HG03520 (cell line): Measurements from ENCODE around the gene RBL1.
A peak's percentile ranks its signal among the peaks of the same experiment; 100 is the strongest.
"Not testable (repeated sequence)": the region's sequence is repeated elsewhere in the genome, so short reads cannot be mapped to it uniquely, and the experiment has no call there.

Source experiments
- ATAC-seq: cut with Tn5 transposase; IDR thresholded peaks from one replicate; pipeline ENCODE4 v1.9.1; 2021; ENCODE audit warnings: mild to moderate bottlenecking, moderate library complexity; ENCODE audit not compliant: unreplicated experiment

Gene RBL1, protein sequence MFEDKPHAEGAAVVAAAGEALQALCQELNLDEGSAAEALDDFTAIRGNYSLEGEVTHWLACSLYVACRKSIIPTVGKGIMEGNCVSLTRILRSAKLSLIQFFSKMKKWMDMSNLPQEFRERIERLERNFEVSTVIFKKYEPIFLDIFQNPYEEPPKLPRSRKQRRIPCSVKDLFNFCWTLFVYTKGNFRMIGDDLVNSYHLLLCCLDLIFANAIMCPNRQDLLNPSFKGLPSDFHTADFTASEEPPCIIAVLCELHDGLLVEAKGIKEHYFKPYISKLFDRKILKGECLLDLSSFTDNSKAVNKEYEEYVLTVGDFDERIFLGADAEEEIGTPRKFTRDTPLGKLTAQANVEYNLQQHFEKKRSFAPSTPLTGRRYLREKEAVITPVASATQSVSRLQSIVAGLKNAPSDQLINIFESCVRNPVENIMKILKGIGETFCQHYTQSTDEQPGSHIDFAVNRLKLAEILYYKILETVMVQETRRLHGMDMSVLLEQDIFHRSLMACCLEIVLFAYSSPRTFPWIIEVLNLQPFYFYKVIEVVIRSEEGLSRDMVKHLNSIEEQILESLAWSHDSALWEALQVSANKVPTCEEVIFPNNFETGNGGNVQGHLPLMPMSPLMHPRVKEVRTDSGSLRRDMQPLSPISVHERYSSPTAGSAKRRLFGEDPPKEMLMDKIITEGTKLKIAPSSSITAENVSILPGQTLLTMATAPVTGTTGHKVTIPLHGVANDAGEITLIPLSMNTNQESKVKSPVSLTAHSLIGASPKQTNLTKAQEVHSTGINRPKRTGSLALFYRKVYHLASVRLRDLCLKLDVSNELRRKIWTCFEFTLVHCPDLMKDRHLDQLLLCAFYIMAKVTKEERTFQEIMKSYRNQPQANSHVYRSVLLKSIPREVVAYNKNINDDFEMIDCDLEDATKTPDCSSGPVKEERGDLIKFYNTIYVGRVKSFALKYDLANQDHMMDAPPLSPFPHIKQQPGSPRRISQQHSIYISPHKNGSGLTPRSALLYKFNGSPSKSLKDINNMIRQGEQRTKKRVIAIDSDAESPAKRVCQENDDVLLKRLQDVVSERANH

DNA sequence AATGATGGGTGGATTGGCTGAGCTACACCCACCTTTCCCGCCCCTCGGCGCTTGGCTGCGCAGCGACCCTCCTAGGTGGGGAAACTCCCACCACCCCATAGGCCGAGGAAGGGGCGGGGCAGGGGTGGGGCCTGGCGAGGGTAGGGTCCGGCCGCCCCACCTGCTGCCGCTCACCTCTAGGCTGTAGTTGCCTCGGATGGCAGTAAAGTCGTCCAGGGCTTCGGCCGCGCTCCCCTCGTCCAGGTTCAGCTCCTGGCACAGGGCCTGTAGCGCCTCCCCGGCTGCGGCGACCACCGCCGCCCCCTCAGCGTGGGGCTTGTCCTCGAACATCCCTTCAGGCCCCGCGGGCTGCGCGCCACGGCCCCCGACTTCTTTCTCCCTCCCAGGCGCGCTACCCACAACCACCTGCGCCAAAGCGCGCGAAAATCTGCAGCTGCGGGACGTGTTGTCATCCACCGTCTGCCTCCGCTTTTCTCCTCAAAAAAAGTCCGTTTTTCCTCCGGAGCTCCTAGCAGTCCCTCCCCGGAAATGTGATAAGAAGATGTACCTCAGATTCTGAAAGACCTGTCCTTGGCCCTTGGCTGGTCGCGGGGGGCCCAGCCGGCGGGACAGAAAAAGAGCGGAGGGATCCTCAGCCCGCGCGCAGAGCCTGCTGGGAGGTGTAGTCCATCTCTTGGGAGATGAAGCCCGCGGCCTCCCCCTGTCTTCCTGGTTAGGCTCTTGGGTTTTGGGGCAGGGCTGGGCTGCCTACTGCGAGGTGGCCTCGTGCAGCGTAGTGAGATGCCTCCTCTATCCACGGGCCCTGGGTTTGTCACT lies at the start of gene RBL1:
Gene RBL1 (minus strand): TSS at position 399 of the 816 bp plus-strand sequence. CDS start 69 bp downstream, at position 330.
- ATAC-seq = peak; percentile 65

DNA sequence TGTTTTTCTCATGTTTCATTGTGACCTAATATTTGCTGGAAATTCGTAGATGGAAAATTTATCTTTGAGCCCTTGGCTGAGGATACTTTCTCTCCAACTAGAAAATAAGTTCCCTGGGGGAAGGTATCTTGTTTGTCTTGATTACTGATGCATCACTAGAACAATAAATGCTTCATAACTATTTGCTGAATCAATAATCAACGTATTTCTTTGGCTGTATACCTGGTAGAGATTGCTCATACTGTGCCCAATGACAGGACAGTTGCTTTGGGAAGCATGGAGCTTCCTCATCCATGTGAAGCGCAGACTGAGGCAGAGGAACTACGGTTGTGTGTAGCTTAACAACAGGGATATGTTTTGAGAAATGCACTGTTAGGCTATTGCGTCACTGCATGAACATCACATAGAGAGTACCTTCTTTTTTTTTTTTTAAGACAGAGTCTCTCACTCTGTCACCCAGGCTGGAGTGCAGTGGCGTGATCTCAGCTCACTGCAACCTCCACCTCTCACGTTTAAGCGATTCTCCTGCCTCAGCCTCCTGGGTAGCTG lies 49.1 kb upstream of the RBL1 start:
- ATAC-seq = no peak

DNA sequence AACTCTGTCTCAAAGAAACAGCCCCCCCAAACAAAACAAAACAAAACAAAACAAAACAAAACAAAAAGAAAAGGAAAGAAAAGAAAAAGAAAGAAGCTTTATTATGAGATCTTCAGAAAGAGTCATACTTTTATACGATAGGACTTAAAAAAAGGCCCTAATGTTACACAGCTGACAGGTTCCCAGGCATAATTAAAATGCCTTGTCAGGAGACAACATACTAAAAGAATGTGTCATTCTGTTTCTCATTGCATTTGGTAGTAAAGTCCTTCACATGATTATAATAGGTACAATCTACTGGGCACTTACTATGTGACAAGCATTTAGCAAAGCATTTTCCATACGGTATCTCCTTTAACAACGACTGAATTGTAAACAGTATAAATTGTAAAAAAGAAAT lies 46.9 kb upstream of the RBL1 start:
- ATAC-seq = no peak

DNA sequence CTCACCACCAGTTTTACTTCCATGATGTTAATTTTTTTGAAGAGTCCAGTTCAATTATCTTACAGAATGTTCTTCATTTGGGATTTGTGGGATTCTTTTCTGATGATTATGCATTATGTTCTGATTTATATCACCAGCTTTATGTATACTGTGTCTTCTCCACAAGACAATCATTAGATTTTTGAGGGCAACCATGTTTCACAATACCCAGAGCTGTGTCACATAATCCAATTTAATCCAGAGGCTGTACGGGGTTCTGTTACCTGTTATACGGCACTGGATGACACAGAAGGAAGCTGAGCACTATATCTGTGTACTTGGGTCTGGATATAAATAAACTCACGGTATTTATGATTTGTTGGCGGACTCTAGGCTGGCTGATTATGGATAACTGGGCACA lies 41.8 kb upstream of the RBL1 start:
- ATAC-seq = no peak

DNA sequence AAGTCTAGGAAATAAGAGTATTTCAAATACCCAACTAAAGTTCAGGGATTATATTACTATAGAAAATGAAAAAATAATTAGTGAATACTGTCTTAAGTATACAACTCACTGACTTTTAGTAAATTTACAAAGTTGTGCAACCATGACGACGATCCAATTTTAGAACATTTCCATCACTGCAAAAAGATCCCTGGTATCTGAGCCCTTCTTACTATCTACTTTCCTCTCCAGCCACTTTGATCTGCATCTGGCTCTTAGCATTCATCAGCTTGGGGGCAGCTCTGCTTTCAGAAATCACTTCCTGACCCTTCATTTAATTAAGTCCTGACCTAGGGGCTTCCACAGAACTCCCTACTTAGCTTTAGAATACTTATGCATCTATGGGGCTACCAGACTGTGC lies 38.2 kb upstream of the RBL1 start:
- no peak for ATAC-seq

DNA sequence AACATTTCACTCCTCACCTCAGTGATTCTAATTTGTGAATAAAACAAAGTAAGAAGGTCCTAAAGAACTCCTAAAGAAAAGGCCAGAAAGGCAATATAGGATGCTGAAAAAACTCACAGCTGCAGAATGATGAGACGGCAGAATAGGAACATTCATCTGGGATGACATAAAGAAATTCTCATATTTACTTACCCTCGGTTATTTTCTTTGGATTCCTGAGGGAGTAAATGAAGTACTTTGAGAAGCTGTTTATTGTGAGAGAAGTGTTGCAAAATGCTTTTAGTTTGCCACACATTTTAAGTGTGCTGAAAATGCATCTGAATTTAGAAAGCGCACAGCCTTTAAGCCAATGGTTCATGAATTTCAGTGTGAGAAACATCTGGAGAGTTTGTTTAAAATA lies 35.7 kb upstream of the RBL1 start:
- ATAC-seq = no peak

DNA sequence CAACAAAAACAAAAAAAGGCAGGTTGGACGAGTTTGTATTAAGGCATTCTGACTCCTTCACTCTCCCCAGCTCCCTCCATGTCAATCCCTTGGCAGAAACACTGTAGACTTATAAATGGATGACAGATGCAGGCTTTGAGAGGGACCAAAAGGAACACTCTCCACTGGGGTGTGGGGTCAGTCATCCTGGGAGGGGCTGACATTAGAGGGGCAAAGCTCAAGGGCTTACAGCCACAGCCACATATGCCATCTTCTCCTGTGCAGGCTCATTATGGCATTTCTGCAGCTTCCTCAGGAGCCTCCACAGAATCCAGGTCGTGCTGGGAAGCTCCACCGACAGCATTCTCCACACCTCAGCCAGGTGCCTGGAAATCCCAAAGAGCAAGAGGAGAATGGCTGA lies 33.0 kb upstream of the RBL1 start:
- ATAC-seq = no peak

DNA sequence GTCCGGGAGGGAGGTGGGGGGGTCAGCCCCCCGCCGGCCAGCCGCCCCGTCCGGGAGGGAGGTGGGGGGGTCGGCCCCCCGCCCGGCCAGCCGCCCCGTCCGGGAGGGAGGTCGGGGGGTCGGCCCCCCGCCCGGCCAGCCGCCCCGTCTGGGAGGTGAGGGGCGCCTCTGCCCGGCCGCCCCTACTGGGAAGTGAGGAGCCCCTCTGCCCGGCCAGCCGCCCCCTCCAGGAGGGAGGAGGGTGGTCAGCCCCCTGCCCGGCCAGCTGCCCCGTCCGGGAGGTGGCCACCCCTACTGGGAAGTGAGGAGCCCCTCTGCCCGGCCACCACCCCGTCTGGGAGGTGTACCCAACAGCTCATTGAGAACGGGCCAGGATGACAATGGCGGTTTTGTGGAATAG lies 30.5 kb upstream of the RBL1 start:
- ATAC-seq = not testable (repeated sequence)

DNA sequence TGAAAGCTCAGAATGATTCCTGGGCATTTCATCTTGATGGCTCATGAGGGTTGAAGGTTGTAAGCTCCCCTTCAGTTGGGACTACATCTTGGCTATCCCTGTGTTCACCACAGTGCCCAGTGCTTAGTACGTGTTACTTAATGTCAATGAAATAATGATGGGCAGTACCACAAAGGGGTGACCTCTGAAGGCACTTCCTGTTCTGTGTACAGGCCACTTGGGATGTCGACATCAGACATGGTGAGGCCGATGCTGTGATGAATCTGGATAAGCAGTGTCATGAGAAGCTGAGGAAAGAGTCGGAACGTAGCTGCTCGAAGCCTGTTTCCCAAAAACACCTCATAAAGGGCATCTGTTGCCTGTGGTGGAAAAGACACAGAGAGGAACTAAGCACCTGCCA lies 27.6 kb upstream of the RBL1 start:
- no peak for ATAC-seq

DNA sequence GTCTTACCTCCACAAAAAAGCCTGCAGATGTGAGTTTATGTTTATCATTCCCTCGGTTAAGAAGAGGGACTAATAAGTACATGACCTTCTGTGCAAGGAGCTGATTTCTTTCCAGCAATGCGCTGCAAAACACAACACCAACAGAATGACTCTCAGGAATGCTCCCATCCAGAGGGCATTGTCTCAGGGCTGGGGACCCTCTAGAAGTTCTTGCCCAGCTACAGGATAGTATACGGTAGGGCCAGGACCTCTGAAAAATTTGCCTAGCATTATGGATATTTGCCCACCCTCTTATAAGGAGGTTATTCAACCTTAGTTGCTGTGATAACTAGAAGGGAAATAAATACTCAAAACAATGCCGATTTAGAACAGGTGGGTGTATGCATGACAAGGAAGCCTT lies 24.7 kb upstream of the RBL1 start:
- no peak for ATAC-seq

DNA sequence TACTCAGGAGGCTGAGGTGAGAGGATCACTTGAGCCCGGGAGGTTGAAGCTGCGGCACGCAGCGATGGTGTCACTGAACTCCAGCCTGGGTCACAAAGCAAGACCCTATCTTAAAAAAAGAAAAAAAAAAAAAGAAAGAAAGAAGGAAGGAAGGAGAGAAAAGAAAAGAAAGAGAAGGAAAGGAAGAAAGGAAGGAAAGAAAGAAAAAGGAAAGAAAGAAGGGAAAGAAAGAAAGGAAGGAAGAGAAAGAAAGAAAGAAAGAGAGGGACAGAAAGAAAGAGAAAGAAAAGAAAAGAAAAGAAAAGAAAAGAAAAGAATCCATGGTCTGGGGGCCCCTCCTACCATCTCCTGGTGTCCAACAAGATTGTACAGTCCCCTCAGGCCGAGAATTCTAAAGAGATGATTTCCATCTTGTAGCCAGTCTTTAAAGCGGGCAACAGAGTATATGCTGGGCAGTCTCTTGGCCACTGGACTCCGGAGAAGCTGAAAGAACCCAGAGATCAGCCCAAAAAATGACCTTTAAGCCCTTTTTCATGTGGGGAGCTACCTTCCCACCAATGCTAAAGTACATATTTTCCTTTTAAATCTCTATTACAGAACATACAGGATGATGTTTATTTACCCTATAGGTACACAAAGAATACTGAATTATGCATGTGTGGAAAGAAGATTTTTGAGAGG lies 23.7 kb upstream of the RBL1 start:
- no peak for ATAC-seq

DNA sequence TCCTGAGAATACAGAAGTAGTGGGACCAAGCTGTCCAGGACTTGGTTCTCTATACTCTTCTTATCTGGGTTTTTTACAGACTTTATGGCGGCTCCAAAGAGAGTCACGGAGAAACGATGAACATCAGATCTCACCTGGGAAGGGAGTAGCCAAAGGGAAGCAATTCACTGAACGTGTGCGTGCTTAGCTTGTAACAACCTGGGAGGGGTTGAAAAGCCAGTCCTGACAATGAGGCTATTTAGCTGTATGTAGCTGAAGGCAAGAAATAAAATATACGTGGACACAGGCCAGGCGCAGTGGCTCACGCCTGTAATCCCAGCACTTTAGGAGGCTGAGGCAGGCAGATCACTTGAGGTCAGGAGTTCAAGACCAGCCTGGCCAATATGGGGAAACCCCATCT lies 18.2 kb upstream of the RBL1 start:
- no peak for ATAC-seq

DNA sequence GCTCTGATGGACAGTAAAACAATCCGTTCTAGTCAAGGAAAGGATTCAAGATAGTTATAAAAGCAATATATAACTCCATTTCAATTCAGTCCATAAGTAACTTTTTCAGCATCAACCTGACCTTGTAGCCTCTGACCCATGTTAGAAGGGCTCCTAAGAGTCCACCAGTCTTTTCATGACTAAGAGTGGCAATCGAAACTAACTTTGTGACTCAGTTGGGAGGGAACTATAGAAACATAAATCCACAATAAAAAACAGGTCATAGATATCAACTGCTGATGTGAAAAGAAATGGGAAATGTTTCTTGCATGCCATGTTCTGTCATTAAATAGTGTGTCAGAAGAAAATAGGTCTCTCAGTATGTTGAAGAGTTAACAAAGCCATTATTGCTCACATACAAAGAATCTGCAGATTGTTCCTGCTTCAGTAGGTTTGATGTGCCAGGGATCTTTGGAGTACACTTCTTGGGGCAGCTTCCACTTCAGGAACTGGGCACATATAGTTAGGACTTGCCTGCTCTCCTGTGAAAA lies 16.2 kb upstream of the RBL1 start:
- no peak for ATAC-seq

DNA sequence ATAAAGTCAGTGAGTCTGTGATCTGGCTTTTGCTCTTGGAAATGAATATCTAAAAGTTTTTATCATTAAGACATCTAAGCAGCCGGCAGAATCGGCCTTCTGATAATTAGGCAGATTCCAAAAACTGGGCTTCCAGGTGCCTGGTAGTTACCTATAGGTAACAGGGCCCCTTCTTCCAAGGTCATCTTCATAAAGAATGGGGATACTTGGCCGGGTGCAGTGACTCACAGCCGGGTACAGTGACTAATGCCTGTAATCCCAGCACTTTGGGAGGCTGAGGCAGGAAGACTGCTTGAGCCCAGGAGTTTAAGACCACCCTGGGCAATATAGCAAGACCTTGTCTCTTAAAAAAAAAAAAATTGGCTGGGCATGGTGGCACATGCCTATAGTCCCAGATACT lies 12.9 kb upstream of the RBL1 start:
- ATAC-seq = no peak

DNA sequence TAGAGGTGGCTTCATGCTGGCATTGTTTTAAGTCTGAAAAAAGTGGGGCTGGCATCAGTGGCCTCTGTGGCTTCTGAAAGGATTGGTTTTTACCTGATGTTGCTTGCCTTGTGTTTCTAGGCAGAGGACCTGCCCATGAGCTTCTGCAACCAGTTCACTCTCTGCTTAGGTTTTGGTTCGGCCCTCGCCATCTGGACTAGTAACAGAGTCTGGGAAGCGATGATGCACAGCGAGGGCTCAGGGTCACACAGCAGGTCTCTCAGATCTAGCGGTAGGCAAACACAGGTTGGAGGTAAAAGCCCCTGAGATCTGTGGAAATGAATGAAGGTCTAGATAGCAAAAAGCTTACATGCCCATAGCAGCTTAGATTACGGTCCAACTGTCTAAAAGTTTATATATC lies 6.8 kb upstream of the RBL1 start:
- ATAC-seq = no peak

DNA sequence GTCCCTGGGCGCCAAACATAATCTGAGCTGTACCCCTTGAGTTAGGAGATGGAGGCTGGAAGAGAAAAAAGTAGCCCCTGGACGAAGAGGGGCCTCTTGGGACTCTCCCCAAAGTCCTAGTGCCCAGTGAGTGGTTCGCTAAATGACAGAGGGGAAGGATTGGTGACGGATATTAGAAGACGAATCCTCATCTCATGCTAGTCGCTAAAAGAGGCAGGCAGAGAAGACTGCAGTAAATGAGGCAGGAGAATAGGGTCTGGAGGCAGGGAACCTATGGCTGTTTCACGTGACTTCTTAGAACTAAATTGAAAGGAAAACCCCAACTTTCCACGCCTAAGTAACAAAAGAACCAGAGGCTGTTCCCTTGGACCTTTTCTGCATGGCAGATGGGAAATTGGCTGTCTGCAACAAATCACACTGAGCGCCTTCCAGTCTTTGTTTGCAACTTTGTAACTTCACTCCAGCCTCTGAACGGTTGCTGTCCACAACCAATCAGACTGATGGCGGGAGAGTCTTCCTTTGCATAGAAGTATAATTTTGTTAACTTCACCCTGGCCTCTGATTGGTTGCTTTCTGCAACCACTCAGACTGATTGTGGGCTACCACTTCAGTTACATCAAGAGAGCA lies 731 bp upstream of the RBL1 start:
- no peak for ATAC-seq

DNA sequence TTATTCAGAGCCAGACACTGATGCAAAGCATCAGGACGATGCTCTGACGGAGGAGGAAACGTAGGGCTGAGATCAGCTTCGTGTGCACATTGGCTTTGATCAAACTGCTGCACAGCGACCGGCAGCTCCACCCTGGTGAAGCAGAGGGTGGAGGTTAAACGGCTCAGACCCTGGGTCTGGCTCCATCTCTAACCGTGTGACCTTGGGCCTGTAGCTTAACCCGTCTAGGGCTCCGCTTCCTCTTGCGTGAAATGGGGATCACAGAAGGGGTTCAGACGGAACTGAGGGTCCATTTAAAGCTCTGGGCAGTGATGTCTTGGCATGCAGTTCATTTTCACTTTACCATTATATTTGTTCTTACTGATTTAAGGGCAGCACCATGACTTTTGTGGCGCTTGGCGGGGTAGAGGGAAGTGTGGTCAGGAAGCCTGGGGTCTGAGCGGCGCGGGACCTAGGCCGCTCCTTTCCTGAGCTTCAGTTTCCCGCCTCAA lies 644 bp downstream of the RBL1 start:
- no peak for ATAC-seq

DNA sequence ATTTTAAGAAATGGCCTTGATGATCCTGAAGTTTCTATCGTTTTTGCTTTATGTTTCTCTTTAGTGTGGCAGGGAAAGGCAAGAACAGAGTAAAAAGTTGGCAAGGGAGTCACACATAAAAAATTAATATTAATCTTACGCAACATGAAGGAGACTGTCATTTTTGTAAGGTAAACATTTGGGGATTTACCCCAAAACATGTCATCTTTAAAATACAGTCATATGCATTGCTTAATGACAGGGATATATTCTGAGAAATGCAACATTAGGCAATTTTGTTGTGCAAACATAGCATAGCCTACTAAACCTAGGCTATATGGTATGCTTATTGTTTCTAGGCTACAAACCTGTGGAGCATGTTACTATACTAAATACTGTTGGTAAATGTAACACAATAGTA lies 5.4 kb downstream of the RBL1 start:
- no peak for ATAC-seq

DNA sequence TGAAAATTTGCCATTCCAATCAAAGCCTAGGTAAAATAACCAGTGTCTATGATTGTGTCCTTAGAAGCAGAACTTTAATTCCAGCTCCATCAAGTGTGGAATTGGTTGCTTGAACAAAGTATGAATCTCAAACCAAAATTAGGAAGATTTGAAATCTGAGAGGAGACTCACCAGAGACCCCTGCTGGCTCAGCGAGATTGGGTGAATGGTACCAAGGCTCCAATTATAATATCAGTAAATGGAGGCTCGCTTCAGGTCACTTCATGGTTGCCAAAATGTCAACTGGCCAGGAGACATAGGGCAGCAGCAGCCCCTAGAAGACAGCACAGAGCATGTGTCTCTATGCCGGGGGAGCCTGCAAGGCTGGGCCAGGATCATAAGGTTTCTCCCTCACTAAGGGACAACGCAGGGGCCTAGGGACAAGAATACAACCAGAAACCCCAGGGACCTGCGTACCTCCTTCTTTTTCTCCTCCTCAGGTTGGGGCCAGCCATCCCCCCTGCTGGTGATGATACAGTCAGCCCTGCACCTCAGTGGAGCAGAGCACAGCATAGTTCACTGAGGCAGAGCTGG lies 14.0 kb downstream of the RBL1 start:
- ATAC-seq = no peak
